ENCODE data around the gene PLEKHG4.

Gene PLEKHG4

DNA sequence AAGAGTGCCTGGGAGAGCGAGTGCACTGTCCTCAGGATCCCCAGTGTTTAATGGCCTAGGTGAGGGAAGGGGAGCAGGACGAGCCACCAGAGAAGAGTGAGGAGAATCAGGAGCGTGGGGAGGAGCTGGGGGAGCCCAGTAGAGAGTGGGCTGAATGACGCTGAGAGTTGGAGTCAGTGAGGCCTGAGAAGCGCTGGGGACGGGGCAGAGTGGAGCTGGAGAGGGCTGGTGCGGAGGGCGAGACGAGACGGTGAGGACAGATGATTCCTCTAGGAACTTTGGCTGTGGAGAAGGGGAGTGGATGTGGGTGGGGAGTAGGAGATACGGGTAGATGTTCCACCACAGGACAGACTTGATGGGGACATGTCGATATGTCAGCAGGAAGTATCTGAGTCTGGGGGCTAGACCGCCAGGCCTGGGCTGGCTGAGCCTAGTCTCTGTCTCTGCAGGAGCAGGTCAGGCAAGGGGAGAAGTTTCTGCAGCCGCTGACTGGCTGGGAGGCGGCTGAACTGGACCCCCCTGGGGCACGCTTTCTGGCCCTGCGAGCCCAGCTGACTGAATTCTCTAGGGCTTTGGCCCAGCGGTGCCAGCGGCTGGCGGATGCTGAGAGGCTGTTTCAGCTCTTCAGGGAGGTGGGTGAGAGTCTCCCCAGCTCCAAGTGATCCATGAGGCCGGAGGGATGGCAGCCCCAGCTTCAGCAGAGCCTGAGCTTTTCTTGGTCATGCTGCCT lies 4.7 kb downstream of the PLEKHG4 start:
- in situ Hi-C loops (cut with MboI; ENCODE audit: low sequenced_read_pairs), result no loop called here

DNA sequence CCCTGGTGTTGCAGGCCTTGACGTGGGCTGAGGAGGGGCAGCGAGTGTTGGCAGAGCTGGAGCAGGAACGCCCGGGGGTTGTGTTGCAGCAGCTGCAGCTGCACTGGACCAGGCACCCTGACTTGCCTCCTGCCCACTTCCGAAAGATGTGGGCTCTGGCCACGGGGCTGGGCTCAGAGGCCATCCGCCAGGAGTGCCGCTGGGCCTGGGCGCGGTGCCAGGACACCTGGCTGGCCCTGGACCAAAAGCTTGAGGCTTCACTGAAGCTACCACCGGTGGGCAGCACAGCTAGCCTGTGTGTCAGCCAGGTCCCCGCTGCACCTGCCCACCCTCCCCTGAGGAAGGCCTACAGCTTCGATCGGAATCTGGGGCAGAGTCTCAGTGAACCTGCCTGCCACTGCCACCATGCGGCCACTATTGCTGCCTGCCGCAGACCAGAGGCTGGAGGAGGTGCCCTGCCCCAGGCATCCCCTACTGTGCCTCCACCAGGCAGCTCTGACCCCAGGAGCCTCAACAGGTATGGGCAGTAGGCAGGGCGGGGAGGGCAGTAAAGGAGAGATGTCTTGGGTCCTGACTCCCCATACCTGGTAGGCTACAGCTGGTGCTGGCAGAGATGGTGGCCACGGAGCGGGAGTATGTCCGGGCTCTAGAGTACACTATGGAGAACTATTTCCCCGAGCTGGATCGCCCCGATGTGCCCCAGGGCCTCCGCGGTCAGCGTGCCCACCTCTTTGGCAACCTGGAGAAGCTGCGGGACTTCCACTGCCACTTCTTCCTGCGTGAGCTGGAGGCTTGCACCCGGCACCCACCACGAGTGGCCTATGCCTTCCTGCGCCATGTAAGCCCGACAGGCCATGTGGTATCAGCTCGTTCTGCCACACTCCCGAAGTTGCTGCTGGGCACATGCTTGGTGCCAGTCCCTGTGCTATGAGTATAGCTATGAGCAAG lies 5.6 kb downstream of the PLEKHG4 start:
- in situ Hi-C loops (cut with MboI; ENCODE audit: low sequenced_read_pairs), result no loop called here

DNA sequence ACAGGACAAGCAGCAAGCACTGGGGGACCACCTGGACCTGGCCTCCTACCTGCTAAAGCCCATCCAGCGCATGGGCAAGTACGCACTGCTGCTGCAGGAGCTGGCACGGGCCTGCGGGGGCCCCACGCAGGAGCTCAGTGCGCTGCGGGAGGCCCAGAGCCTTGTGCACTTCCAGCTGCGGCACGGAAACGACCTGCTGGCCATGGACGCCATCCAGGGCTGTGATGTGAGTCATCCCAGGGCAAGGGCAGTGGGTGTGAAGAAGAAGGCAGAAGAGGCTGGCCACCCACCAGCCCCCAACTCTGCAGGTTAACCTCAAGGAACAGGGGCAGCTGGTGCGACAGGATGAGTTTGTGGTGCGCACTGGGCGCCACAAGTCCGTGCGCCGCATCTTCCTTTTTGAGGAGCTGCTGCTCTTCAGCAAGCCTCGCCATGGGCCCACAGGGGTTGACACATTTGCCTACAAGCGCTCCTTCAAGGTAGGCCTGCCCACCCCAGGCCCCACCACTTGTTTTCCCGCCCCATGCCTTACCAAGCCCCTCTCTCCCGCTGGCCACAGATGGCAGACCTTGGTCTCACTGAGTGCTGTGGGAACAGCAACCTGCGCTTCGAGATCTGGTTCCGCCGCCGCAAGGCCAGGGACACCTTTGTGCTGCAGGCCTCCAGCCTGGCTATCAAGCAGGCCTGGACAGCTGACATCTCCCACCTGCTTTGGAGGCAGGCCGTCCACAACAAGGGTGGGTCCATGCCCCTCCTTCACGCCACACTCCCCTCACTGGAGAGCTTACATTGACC lies 7.3 kb downstream of the PLEKHG4 start:
- in situ Hi-C loops (cut with MboI; ENCODE audit: low sequenced_read_pairs), result no loop called here

DNA sequence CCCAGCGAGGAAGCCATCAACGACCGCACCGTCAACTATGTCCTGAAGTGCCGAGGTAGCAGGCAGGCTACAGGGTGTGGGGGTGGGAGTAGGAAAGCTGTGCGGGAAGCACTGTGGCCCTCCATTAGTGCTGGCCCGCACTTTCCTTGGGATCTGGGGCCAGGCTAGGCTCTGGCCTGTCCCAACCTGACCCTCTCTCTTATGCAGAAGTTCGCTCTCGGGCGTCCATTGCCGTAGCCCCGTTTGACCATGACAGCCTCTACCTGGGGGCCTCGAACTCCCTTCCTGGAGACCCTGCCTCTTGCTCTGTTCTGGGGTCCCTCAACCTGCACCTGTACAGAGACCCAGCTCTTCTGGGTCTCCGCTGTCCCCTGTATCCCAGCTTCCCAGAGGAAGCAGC lies 8.6 kb downstream of the PLEKHG4 start:
- in situ Hi-C loops (cut with MboI; ENCODE audit: low sequenced_read_pairs), result no loop called here

DNA sequence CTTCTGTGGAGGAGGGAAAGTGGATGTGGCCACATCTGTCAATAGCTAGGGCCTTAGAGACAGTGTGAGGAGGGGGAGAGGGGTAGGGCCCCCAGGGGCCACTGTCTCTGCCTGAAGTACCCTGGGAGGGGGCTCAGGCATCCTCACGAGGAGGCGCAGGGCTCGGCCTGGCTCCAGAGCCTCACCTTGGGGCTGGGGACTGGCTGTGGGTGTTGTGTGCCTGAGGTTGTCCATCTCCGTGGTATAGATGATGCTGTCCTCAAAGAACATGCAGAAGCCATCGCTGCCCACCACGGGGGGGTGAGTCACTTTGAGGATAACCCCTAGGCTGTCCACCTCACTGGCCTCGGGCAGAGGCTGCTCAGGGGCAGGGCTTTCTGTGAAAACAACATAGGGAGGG lies 12.1 kb downstream of the PLEKHG4 start:
- in situ Hi-C loops (cut with MboI; ENCODE audit: low sequenced_read_pairs), result no loop called here

DNA sequence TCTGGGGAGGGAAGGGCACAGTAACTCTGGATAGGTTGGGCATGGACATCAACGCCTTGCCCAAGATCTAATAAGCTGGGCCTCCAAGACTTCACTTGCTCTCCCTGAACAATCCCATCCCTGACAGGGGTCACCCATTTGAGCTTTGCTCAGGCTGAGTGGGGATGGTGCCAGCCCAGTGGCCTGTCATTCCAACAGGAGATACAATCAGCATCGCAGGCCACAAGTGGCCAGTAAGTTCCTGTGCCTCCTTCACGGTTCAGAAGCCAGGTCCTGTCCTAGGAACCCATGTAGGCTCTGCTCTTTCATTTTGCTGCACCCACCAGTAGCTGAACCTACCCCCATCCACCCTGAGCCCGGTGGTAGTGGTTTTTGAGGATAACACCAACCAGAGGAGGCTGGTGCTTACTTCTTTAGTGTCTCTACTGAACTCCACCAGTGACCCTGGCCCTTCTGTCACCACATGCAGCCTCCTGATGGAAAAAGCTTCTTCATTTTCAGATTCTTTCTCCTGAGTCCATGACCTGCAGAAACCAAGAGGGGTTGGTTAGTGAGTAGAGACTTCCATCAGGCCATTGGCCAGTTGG lies 14.9 kb downstream of the PLEKHG4 start:
- in situ Hi-C loops (cut with MboI; ENCODE audit: low sequenced_read_pairs), result no loop called here

DNA sequence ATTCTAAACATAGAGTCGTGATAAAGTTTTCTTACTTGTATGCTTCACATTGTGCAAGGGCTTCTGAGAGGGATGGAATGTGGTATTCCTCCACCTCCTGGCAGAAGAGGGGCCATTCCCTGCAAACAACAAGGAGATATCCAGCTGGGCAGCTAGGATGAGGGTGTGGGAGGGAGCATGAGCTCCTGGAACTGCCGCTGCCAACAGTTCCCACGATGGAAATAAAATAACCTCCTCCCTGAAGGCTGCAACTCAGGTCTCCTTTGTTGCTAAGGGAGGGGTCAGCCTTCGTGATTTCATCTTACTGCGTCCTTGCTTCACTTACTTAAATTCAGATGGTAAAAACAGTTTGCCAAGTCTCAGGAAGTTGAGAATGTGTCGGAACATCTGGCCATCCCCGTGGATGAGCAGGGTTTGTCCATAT lies 15.6 kb downstream of the PLEKHG4 start:
- in situ Hi-C loops (cut with MboI; ENCODE audit: low sequenced_read_pairs), result no loop called here

DNA sequence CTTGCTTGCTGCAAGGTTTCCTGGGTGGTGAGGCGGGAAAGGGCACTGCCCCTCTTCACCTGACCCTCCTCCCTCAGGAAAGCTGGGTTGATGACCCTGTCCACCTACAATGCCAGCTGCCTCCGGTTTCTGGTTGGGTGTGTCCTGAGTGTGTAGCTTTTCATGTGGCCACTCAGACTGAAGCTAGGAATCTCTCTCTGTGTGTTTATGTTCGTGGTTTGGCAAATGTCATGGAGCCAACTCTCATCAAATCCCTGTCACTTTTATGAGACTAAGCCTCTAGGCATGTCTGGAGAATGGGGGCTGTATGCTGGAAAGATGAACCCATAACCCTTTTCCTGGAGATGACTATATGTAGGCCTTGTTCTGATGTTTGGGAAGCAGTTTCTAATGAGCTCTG lies 17.1 kb downstream of the PLEKHG4 start:
- in situ Hi-C loops (cut with MboI; ENCODE audit: low sequenced_read_pairs), result no loop called here

DNA sequence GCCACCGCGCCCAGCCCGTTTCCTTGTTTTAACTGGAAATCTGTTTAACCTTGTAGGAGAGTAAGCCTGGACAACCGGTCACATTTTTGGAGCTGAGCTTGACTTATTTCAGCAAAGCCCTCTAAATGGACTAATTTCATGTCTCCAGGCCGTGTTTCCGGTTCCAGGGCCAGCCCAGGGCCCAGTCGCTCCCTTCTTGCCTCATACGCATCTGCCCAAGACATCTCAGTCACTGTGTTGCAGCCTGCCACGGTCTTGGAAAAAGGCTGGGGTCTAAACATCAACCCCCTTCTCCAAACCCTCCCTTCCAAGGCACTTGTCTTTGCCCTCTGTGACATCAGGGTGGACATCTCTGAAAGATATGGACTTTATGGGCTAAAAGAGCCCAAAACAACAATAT lies 18.9 kb downstream of the PLEKHG4 start:
- in situ Hi-C loops (cut with MboI; ENCODE audit: low sequenced_read_pairs), result no loop called here

DNA sequence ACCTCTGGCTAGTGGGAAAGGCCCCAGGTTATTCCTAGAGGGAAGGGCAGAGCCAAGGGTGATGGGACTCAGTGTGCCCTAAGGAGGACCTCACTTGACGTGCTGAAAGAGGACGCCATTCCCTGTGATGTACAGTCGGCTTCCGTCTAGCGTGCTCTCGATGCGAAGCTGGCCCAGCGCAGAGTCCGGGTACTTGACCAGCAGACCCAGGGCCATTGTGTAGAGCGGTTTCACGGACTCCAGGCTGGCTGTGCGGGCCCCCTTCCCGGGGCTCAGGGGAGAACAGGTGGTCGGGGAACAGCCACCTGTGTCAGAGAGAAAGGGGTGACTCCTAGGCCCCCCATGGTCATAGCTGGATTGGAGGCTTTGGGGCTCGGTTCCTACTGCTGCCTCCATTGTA lies 19.9 kb downstream of the PLEKHG4 start:
- in situ Hi-C loops (cut with MboI; ENCODE audit: low sequenced_read_pairs), result no loop called here

DNA sequence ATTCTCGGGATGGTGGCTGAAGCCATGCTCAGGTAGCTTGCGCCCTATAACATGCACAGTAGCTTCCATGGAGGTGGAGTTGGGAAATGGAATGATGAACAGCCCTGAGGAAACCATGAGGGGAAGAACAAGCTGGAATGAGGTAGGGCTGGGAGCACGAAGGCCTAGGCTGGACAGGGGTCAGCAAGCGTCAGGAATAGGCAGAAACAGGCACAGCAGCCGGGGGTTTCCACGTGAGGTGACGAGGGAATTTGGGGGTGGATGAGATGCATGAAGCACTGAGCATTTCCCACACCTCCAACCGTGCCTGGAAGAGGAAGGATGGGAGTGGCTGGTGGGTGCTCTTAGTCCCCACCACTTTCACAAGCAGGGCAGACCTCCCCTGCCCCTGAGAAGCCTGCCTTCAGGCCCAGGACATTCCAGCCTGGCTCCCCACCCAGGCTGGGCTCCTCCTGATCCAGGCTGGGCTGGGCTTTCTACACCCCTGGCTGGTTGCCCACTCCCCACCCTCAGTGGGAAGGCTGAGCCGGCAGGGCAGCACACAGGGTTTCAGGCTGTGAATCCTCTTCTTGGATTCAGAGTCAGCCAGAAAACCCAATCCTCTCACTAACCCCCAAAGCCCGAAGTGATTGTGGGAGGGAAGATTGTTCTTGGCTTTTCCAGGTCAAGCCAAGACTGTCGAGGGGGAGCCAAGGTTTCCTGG lies 21.9 kb downstream of the PLEKHG4 start:
- in situ Hi-C loops (cut with MboI; ENCODE audit: low sequenced_read_pairs), result no loop called here

DNA sequence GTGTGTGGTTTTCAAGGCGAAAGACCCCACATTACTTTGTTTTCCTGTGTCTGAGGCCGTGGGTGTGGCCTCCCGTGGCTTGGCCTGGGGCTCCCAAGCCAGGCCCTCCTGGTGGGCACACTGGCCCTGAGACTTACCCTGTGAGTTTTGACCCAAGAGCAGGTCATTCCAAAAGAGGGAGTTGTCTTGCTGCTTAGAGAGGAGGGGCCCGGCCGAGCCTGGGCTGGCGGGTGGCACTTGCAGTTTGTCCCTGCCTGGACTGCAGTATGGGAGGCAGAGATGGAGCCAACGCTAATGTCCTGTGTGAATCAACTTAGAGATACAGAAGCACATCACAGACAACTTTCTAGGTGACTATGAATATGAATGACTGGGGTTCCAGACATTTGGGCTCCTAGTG lies 22.7 kb downstream of the PLEKHG4 start:
- in situ Hi-C loops (cut with MboI; ENCODE audit: low sequenced_read_pairs), result no loop called here

DNA sequence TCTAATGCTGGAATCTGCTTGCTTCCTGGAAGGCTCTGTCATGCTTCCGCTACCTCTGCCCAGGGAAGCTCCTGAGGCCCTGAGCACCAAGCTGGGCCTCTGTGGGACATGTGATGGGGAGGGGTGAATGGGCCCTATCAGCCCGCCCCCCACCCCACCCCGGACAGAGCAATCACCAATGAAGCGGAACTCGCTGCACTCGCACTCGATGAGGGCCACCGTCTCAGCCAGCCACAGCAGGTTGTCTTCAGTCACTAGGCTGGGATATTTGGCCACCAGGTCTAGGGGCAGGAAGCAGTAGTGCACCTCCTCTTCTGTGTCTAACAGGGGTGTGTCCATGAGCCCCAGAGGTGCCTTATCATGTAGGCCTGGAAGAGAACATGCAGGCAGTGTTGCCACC lies 23.6 kb downstream of the PLEKHG4 start:
- in situ Hi-C loops (cut with MboI; ENCODE audit: low sequenced_read_pairs), result no loop called here

DNA sequence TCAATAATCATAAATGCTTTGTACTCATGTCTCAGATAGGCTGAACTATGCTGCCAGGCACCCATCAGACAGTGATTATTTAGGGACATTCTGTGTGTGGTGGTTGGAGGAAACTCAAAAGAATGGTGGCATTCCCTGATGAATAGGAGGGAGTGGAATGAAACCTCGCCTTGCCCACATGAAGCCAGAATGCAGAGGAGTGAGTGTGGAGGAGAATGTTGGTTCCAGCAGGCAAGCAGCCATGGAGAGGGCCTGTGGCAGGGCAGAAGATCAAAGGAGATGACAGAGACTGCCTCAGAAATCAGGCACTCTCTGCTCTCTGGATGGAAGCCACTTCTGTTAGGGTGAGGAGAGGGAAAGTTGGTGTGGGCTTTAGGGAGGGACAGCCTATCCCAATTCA lies 24.7 kb downstream of the PLEKHG4 start:
- in situ Hi-C loops (cut with MboI; ENCODE audit: low sequenced_read_pairs), result no loop called here

DNA sequence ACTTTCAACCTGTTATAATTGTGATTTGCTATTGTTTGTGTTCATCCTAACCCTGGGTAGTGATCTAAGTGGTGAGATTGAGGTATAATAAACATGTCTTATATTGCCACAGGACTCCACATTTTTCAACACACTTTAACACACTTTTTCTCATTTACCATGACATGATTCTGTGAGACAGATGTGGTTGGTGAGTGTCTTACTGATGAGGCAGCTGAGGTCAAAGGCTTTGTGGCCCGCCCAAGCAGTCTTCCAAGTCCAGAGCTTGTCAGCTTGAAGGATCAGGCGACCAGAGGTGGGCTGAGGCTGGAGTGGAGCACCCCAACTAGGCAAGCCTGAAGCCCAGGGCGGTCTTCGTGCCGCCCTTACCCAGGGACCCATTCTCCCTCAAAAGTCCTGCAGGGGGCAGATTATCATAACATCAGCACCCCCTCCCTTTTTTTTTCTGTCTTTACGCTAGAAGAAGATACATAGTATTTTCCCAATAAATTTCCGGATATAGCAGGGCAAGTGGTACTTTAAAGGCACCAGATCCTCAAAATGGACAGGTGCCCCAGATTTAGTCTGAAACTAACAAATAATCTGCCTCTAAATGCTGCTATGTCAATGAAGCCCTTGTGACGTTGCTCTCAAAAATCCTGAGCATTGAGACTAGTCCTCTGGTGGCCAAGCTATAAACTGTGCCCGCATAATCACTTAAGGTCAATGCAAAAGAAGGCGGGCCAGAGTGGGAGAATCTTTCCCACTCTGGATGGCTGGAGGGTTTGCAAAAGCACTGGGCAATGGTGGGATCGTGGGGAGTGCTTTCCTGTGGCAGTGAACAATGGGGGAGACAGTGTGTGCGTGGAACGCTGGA lies 26.1 kb downstream of the PLEKHG4 start:
- in situ Hi-C loops (cut with MboI; ENCODE audit: low sequenced_read_pairs), result no loop called here

DNA sequence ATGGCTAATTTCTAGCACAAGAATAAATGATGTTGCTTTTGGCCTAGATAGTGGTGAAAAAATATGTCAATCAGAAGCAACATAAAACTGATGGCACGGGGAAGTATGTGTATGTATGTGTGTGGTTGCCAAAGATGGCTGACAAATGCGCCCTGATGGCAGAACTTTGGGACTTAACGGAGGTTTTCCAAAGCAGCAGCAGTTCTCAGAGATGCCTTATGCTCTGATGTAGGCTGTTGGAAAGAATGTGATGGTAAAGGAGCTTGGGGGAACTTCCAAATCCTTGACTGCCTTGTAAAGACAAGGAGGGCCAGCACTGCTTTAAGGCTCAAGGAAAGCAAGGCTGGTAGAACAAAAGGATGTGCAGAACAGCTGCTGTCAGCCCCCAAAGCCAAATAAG lies 31.2 kb downstream of the PLEKHG4 start:
- in situ Hi-C loops (cut with MboI; ENCODE audit: low sequenced_read_pairs), result no loop called here

DNA sequence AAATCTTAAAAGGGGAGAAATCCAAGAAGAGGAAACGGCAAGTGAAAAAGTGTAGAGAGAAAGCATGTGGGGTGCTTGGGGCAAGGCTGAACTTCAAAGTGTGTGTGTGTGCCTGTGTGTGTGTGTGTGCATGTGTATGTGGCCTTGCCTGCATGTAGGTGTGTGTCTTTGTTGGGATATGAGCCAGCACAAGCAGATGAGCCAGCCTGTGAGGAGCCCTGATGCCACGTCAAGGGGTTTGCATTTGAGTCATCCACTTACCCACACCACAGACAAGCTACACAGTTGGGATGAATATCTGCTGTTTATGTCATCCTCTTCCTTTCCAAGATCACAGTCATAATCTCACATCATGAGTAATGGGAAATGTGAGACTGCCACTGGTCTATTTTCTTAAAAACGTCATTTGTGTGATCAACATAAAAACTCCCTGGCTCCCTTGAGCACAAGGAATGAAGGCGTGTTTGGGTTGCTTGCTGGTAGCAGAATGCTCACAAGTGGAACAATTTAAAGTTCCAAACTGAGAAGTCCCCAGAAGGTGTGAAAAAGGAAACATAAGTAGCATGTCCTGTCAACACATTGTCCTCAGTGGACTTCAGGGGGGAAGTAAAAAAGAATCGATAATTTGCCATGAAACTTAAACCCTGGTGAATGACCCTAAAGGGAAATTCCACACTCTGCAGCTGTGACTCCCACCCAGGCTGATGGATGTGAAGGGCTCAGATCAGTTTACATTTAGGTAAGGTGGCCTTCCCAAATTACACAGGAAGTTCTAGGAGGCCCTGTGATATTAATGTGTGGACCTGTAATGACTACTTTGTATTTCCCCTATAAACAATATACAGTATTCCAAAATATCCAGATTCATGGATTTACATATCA lies 32.5 kb downstream of the PLEKHG4 start:
- in situ Hi-C loops (cut with MboI; ENCODE audit: low sequenced_read_pairs), result no loop called here

DNA sequence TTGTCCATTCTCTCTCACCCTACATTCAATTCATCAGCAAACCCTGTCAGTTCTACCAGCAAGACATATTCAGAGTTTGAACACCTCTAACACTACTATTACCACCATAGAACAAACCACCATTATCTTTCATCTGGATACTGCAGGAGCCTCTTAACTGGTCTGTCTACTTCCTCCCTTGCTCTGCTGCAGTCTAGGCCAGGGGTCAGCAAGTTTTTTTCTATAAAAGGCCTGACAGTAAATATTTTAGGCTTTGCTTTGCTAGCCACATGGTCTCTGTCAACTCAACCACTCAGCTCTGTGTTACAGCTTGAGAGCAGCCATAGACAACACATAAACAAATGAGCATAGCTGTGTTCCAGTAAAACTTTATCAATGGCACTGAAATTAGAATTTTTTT lies 33.4 kb downstream of the PLEKHG4 start:
- in situ Hi-C loops (cut with MboI; ENCODE audit: low sequenced_read_pairs), result no loop called here

DNA sequence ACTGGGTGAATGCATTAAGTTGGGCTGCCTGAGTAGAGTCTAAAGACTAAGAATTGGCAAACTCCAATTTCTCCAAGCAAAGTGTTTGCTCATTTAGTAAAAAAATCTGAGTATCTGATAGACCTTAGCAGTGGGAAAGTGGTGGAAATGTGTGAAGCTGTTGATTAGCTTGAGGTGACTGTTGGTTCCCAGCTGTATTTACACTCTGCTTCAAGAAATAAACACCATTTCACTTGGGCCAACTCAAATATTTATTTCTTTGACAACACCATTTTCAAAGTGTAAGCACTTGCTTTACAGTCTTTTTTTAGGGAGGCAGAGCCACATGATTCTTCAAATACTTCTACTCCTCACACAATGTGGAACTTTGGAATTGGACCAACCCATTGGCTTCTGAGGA lies 38.5 kb downstream of the PLEKHG4 start:
- in situ Hi-C loops (cut with MboI; ENCODE audit: low sequenced_read_pairs), result no loop called here

Data from HL-60/S4 treated with phorbol 12-myristate 13-acetate at 8.2 ng/mL for 4 days and 3 days (cell line).